ENCODE measurements around the gene USP5.

Gene USP5

DNA sequence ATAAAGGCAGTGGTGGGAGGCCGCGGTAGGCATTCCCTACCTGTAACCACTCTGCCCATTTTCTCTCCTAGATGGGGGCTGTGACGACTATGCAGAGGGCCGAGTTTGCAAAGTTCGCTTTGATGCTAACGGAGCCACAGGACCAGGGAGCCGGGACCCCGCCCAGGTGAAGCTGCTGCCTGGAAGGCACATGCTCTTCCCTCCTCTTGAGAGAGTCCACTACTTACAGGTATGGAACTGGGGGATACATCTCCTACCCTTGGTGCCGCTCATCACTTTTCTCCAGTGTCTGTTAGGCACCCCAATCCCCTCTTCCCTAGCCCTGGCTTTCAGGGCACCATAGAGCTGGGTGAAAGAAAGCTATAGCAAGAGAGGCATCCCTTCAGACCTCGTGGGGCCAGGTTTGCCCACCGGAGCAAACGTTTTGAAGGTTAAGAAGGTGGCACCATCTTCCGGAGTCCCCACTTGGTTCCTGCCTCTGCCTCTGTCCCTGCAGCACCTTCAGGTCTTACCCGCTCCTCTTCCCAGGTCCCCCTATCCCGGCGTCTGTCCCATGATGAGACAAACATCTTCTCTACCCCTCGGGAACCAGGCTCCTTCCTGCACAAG lies 25.7 kb upstream of the USP5 start:
- FAIRE-seq, result no peak

DNA sequence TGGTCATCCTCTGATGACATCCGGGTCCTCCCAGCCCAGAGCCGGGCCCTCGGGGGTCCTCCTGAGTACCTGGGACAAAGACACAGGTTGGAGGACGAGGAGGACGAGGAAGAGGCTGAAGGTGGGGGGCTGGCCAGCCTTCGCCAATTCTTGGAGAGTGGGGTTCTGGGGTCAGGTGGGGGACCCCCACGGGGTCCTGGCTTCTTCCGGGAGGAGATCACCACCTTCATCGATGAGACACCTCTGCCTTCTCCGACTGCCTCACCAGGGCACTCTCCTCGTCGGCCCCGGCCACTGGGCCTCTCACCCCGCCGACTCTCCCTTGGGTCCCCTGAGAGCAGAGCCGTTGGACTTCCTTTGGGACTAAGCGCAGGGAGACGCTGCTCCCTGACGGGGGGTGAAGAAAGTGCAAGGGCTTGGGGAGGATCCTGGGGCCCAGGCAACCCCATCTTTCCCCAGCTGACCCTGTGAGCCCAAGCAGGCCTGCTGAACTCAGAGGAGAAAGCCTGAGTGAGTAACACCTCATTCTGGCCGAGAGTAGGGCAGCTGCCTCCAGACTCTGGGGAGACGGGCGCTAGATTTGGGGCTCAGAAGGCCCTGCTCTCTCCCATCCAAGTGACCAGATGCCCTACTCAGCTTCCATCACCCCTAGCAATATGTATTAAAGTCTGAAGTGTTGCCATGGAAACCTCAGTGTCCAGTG lies 25.1 kb upstream of the USP5 start:
- FAIRE-seq, result no peak

DNA sequence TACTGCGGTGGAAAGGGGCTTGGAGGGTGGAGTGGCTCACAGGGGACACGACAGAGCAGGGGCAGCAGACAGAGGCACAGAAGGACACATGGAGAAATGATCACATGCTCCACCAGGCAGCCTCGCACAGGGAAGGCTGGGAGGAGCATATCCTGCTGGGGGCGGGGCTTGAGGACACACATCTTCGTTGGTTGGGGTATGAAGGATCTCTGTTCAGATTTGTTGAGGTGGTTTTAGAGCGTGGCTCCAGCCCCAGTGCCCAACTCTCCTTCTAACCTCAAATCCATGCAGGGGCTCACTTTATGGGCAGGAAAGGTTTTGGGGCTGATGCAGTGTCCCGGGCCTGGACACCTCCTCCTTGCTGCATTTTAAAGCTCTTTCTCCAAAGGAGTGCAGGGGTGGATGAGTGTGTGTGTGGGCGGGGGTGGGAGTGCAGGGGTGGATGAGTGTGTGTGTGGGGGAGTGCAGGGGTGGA lies 24.5 kb upstream of the USP5 start:
- no peak for FAIRE-seq

DNA sequence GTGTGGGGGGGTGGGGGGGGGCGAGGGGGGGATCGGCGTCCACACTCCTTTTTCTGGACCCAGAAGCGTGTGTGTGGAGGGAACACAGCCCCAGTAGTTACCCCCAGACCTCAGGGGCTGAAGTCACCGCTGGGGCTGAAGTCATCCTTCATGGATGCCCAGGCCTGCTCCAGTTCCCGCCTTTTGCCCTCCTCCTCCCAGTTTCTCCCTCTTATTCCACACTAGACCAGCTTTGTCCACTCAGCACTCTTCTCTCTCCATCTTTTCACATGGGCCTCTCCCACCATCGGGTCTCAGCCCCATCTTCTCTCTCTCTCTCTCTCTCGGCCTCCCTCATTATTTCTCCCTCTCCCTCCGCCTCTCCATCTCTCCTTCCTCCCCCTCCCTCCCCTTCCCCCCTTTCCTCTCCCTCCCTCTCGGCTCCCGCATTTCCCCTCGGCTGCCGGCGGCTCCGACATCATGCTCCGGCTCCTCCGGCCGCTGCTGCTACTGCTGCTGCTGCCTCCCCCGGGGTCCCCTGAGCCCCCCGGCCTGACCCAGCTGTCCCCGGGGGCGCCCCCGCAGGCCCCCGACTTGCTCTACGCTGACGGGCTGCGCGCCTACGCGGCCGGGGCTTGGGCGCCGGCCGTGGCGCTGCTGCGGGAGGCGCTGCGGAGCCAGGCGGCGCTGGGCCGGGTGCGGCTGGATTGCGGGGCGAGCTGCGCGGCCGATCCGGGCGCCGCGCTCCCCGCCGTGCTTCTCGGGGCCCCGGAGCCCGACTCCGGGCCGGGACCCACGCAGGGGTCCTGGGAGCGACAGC lies 23.8 kb upstream of the USP5 start, which contains the start of gene P3H3:
Gene P3H3, plus strand, starts transcription at position 426 of the 799 bp plus-strand sequence. Its CDS starts 34 bp downstream, at position 460.
- no peak for FAIRE-seq

DNA sequence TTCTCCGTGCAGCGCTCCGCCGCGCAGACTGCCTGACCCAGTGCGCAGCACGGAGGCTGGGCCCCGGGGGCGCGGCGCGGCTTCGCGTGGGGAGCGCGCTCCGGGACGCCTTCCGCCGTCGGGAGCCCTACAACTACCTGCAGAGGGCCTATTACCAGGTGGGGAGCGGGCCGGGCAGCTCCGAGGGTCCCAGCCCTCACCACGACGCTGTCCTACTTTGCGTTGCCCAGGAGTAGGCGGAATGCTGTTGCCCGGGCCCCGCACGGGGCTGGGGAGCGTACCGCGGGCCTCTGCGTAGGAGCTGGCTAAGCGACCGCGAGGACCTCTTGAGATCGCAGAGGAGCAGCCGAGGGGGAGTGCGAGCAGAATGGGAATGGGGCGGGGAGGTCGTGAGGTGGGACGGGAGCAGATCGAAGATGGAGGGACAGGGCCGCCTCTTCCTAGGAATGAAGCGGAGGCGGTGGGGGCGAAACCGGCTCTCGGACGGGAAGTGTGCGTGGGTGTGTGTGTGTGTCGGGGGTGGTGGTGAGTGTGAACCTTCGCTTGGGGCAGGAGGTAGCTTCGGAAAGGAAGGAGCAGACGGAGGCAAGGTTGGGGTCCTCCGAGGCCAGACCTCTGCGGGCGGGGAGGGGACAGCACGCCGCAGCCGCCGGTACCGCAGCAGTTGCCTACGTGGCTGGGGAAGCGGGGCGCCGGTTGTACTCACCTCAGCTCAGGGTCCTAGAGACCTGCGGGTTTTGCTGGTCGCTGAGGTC lies 23.0 kb upstream of the USP5 start:
- FAIRE-seq, result no peak

DNA sequence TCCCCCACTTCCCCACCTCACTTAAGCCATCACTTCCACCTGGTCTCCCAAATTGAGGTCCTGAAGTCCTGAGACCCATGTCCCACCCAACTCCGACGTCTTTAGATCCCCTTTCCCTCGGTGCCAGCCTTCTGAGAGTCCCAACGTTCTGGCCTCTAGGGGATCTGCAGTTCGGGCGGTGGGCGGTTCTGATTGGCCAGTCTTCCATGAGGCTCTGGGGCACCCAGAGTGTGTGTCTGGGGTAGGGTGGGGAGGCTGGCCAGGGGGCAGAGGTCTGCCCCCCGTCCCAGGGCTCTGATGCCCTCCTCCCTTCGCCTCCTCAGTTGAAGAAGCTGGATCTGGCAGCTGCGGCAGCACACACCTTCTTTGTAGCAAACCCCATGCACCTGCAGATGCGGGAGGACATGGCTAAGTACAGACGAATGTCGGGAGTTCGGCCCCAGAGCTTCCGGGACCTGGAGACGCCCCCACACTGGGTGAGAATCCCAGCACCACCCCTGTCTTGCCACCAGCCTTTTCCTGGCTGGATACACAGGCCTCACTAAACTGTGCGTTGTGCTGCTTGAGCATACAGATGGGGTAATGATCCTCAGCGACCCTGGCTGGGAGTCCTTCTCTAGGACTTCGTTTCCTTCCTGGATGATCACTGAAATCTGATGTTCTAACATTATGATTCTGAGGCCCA lies 22.3 kb upstream of the USP5 start:
- FAIRE-seq, result no peak

DNA sequence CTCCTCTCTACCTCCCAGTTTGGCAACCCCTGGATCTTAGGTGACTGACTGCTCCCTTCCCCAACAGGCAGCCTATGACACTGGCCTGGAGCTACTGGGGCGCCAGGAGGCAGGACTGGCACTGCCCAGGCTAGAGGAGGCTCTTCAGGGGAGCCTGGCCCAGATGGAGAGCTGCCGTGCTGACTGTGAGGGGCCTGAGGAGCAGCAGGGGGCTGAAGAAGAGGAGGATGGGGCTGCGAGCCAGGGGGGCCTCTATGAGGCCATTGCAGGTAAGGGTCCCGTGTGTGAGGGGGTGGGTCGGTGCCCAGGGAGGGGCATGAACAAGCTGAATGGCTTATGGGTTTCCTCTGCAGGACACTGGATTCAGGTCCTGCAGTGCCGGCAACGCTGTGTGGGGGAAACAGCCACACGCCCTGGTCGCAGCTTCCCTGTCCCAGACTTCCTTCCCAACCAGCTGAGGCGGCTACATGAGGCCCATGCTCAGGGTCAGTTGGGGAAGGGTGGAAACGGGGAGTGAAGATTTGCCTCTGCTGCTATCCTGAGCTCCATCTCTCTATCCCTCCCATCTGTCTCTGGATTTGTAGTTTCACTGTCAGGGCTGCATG lies 21.6 kb upstream of the USP5 start:
- FAIRE-seq, result no peak

DNA sequence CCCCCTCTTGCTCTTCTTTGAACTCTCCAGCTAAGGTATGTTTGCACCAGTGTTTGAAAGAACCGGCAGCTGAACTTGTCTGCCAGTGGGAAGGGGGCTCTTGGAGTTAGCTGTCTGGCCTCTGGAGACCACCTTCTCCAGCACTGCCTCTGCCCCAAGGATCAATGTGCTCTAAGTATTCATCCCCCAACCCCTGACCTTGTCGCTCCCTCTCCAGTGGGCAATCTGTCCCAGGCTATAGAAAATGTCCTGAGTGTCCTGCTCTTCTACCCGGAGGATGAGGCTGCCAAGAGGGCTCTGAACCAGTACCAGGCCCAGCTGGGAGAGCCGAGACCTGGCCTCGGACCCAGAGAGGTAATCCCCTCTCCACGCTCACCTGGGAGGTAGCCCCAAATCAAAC lies 21.0 kb upstream of the USP5 start:
- no peak for FAIRE-seq

DNA sequence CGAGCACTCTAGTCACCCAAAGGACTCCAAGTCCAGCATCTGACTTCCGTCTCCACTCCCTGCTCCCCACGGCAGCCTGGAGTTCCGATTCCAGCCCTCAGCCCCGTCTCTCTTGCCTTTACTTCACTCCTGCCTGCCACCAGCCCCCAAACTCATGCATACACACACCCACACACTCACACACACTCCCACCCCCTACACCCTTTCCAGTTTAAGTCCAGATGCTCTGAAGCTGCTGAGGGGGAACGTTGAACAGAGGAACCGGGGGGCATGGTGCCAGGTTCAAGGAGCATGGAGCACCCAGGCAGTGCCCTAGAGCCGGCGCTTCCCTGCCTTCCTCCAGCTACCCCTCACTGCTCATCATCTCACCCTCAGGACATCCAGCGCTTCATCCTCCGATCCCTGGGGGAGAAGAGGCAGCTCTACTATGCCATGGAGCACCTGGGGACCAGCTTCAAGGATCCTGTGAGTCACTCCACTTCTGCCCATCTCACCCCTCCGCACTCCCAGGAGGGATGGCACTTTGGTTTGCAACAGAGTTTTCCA lies 20.4 kb upstream of the USP5 start:
- no peak for FAIRE-seq

DNA sequence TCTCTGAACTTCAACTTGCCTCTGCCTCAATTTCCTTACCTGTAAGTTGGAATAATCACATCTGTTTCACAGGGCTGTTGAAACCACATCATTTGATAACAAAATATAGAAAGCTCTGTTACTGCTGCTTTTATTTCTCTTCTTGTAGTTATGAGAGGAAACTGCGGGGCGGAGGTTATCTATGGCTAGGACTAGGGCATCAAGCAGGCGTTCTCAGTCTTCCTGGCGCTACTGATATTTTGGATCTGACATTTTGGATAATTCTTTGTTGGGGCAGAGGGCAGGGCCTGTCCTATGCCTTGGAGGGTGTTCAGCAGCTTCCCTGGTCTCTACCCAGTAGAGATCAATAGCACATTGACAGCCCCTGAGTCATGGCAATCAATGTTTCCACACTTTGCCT lies 19.8 kb upstream of the USP5 start:
- no peak for FAIRE-seq

DNA sequence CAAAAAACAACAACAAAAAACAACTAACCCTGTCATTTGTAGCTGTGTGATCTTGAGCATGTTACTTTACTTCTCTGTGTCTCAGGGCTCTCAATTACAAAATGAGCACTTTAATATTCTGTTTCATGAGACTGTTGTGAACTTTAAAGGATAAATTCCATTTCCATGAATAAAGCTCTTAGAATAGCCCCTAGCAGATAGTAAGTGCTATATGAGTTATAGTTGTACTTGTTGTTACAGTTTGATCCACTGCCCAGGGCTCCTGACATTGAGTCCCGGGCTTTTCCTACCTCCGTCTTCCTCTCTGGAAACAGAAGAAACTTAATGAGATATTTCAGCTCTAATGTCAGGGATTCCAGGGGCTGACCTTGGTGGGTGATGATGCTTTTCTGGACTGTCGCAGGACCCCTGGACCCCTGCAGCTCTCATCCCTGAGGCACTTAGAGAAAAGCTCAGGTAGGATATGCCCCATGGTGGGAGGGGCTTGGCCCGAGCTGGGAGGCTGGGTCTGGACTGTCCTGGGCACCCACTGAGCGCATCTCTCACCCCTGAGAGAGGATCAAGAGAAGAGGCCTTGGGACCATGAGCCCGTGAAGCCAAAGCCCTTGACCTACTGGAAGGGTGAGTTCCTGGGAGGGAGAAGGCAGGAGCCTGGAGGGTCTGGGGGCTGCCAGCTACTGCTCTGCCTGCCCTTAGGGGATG lies 18.6 kb upstream of the USP5 start:
- no peak for FAIRE-seq

DNA sequence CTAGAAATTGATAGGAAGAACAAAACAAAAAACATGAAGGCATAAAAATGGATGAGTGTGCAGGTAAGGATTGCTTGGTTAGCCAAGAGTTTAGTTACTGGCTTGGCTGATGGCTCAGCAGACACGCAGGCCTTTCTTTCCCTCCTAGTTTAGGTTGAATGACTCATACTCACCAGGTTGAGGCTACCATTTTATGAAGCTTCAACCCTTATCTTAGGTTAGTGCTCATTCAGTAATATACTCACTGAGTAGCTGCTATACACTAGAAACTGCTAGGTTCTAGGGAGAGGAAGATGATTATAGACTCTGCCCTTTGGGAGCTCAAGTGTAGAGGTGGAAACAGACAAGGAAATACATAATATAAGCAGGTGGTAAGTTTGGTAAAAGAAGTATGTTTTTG lies 17.7 kb upstream of the USP5 start:
- FAIRE-seq, result no peak

DNA sequence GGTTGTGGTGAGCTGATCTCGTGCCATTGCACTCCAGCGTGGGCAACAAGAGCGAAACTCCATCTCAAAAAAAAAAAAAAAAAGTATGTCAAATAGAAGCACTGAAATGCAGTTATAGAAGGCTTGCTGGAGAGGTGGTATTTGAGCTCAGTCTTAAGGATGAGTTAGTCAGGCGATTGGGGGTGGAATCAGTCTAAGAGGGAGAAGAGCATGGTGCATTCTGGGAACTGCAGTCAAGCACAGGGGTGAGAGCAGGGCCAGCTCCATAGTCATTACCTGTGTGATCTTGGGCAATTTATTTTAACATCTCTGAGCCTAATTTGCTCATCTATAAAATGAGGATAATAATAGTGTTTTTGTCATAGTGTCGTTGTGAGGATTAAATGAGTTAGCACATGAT lies 17.1 kb upstream of the USP5 start:
- no peak for FAIRE-seq

DNA sequence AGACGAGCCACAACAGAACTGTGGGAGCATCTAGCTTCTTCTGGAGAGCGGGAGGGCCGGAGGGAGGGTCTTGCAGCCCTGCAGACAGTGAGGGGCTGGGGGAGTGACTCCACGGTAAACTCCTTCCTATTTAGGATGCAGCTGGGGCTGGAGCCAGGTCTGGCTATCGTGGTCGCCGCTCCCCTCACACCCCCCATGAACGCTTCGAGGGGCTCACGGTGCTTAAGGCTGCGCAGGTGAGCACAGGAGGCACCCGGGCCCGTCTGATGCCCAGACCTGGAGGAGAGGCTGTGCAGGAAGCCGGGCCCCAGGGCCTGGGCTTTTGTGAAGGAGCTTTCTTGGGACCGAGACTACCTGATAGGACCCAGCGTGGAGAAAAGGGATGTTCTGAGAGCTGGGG lies 15.1 kb upstream of the USP5 start:
- FAIRE-seq, result no peak

DNA sequence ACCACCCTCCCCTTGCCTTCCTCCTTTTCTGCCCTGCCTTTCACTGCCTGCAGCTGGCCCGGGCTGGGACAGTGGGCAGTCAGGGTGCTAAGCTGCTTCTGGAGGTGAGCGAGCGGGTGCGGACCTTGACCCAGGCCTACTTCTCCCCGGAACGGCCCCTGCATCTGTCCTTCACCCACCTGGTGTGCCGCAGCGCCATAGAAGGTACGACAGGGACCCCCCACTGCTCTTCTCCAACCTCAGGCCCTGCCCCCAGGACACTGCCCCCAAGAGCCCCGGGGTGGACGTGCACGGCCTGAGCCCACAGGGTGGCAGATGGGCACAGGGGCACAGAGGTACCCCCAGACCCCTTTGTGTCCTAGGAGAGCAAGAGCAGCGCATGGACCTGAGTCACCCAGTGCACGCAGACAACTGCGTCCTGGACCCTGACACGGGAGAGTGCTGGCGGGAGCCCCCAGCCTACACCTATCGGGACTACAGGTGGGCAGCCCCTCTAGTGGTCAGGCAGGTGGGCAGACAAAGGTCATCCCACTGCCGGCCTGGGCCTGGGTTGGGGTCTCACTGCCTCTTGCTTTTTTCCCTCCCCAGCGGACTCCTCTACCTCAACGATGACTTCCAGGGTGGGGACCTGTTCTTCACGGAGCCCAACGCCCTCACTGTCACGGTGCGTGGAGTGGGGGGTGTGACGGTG lies 14.4 kb upstream of the USP5 start:
- FAIRE-seq, result no peak

DNA sequence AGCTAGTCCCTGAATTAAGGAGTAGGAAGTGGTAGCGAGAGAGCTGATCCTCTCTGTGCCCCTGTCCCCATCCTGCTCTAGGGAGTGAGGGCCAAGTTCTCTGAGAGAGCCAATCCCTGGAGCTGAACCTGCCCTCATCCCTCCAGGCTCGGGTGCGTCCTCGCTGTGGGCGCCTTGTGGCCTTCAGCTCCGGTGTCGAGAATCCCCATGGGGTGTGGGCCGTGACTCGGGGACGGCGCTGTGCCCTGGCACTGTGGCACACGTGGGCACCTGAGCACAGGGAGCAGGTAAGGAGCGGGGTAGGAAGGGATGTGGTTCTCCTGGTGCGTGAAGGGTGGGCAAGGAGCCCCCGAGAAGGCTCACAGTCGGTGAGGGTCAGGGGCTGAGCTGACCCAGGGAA lies 13.1 kb upstream of the USP5 start:
- FAIRE-seq, result no peak

DNA sequence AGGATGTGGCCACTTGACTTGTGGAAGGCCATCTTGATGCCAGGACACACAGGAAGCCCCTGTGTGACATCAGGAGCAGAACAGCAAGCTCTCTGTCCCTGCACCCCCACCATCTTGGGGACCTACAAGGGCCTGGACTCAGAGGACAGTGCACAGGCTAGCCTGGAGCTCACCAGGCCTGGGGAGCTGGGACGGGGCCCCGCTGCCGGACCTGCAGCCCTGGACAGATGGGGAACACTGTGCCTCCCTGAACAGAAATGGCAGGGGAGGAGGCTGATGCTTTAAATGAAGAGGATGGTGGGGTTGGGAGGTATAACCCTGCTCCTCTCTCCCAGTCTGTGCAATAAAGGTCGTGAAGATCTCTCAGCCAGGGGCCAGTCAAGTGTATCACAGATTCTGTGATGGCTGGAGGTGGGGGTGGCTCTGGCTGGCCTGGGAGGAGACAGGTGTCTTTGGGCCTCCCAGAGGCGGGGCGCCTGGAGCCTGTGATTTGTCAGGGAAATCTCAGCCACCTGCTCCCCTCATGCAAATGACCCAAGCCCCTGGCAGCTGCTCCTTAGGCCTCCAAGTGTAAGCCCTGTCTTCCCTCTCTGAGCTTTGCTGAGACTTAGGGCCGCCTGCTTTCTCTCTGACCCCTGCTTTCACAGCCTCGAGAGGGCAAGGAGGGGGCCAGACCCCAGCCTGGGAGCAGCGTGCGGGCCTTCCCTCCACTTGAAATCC lies 12.3 kb upstream of the USP5 start:
- FAIRE-seq, result no peak

DNA sequence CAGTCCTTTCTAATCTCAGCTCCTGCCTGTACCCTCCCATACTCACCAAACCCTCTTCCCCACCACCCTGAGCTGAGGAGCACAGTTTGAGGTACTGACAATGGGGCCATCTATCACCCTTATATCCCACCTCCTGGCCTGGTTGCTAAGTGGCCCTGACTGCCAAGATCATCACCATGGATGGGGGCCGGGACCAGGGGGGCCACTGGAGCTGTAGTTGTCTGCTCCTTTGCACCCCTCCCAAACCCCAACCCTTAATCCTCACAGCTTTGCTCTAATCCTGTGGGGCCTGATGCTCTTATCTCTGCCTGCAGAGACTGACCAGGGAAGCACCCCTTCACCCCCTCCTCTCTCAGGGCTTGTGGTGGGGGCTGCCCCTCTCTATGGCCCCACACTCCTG lies 11.6 kb upstream of the USP5 start:
- FAIRE-seq, result no peak

DNA sequence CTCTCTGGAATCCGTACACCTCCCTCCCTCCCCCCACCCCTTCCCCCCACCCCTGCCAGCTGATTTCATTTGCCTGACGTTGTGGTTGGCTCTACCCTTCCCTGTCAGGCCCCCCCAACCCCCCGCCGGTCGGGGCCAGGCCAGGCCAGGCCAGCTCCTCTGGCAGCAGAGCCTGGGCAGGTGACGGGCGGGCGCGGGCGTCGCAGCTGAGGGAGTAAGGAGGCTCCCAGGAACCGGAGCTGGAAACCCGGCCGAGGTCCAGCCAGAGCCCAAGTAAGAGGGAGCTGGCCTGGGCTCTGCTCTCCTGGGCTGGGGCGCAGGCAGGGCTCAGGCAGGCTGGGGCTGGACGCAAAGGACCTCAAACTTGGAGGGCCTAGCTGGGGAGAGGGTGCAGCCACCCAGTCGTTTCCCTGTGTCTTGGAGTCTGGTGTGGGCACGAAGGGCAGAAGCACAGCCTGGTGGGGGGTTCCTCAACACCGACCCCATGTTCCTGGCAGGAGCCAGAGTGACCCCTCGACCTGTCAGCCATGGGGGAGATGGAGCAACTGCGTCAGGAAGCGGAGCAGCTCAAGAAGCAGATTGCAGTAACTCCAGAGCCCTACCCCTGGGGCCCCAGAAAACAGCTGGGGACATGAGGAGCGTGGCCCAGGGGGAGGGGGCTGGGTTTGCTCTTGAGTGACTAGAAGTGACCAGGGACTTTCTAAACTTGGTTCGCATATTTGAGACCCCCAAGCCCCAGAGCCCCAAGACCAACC lies 11.0 kb upstream of the USP5 start, which contains the start of gene GNB3:
Gene GNB3, plus strand, starts transcription at position 165 of the 755 bp plus-strand sequence. Its CDS starts 363 bp downstream, at position 528.
- FAIRE-seq, result no peak
